Stomach smooth muscle (tissue), 2 donors: ENCODE results near the gene KLK14.

Experiments
- H3K27ac ChIP-seq: one replicate; pipeline ENCODE4 v1.7.0; 2013; ENCODE audit warnings: mild to moderate bottlenecking, low read length, inconsistent platforms
- H3K27me3 ChIP-seq, 2 donors: one replicate each; pipeline ENCODE4 v1.7.0; 2013; ENCODE audit warnings: low read length in 2 of 2; ENCODE audit not compliant: insufficient read depth in 2 of 2, control insufficient read depth in 1 of 2
- H3K36me3 ChIP-seq, 2 donors: one replicate each; pipeline ENCODE4 v1.7.0; 2013; ENCODE audit warnings: low read length in 2 of 2; ENCODE audit not compliant: control insufficient read depth in 2 of 2, insufficient read depth in 2 of 2
- H3K4me1 ChIP-seq: one replicate; pipeline ENCODE4 v1.7.0; 2013; ENCODE audit warnings: low read length; ENCODE audit not compliant: control insufficient read depth, insufficient read depth
- H3K4me3 ChIP-seq, 2 donors: one replicate each; pipeline ENCODE4 v1.7.0; 2013; ENCODE audit warnings: low read length in 2 of 2
- H3K9ac ChIP-seq, 2 donors: one replicate each; pipeline ENCODE4 v1.7.0; 2013; ENCODE audit warnings: low read length in 2 of 2, mild to moderate bottlenecking in 1 of 2
- H3K9me3 ChIP-seq, 2 donors: one replicate each; pipeline ENCODE4 v1.7.0; 2013; ENCODE audit warnings: low read length in 2 of 2; ENCODE audit not compliant: control insufficient read depth in 2 of 2
- donor health status: healthy.
- donor health status: Pancreatic carcinoma.

The KLK14 gene

DNA sequence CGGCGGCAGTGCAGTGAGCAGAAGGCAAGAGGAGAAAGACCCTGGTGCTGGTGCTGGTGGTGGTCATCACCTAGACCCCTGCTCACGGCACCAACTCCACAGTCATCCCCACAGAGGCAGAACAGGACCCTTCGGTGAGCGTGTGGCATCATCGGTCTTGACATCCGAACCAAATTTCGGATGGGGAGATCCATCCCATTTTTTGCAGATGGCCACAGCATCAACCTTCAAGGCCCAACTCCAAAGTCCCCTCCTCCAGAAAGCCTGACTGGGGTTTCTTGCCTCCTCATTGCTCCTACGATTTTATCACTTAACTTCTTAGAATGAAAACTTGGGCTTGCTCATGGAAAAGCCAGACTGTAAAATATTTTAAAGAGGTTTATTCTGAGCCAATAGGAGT lies 39.2 kb downstream of the KLK14 start:
- Histone ChIP-seq H3K9ac (no peak overlapping the region), H3K4me1 (no peaks in the 10 kb centered on the region), H3K4me3 (no peak overlapping the region), H3K9me3 (no peaks in the 10 kb centered on the region), H3K36me3 (no peaks in the 10 kb centered on the region), H3K27me3 (peaks cover 0 to 5% of the 10 kb centered on the region in 2 donors), H3K27ac (no peak overlapping the region)

GRCh38 chr19:51040151-51040550 lies 42.5 kb downstream of the KLK14 start:
- Histone ChIP-seq H3K4me3 (no peak overlapping the region), H3K9me3 (no peaks in the 10 kb centered on the region), H3K9ac (no peak overlapping the region), H3K4me1 (no peaks in the 10 kb centered on the region), H3K36me3 (no peaks in the 10 kb centered on the region), H3K27ac (no peak overlapping the region), H3K27me3 (no peaks in the 10 kb centered on the region)

GRCh38 chr19:51036519-51036918 lies 46.2 kb downstream of the KLK14 start:
- peaks cover 4% of the 10 kb centered on the region in 2 donors for H3K27me3 ChIP-seq
- no peaks in the 10 kb centered on the region for H3K4me1 ChIP-seq
- no peak overlapping the region for H3K27ac ChIP-seq

GRCh38 chr19:51034704-51035103 lies 48.0 kb downstream of the KLK14 start, which contains the start of gene KLK12:
Gene KLK12, minus strand, starts transcription at chr19:51035002. Its CDS starts 381 bp downstream, at chr19:51034621.
- Histone ChIP-seq H3K9ac (no peak within 1 kb of the TSS), H3K36me3 (no peaks in the 10 kb centered on the region), H3K4me1 (no peaks in the 10 kb centered on the region), H3K27ac (no peak within 1 kb of the TSS), H3K27me3 (peaks cover 4 to 8% of the 10 kb centered on the region in 2 donors), H3K9me3 (peaks cover 0 to under 1% of the 10 kb centered on the region in 2 donors), H3K4me3 (no peak within 1 kb of the TSS)

More at GRCh38 chr19:51036519-51036918, 46.2 kb downstream of the KLK14 start:
- no peaks in the 10 kb centered on the region for H3K9me3 ChIP-seq
- H3K36me3 ChIP-seq = no peaks in the 10 kb centered on the region
- no peak overlapping the region for H3K4me3 ChIP-seq
- no peak overlapping the region for H3K9ac ChIP-seq

DNA sequence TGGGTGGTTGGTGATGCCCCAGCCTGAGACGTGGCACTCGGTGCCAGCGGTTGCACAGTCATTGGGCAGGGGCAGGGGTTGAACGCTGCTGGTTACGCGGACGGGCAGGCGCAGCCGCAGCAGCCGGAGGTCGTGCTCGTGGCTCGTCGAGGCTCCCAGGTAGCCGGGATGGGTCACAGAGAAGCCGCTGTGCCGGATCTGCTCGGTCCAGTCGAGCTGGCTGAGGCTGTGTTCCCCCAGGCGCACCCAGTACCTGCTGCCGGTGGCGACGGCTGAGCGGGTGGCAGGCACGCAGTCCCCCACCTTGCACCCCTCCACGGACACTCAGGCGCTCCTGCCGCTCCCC lies 50.8 kb downstream of the KLK14 start:
- Histone ChIP-seq H3K9me3 (peaks cover 0 to 3% of the 10 kb centered on the region in 2 donors), H3K36me3 (no peaks in the 10 kb centered on the region), H3K4me1 (no peaks in the 10 kb centered on the region), H3K27ac (no peak overlapping the region), H3K27me3 (peaks cover 8 to 12% of the 10 kb centered on the region in 2 donors), H3K4me3 (no peak overlapping the region), H3K9ac (no peak overlapping the region)

- Histone ChIP-seq H3K27me3 (peaks cover 8 to 12% of the 10 kb centered on the region in 2 donors), H3K4me3 (no peak overlapping the region), H3K27ac (no peak overlapping the region), H3K4me1 (no peaks in the 10 kb centered on the region), H3K9me3 (peaks cover 0 to 3% of the 10 kb centered on the region in 2 donors), H3K9ac (no peak overlapping the region), H3K36me3 (no peaks in the 10 kb centered on the region)
These were observed 51.3 kb downstream of the KLK14 start for GRCh38 chr19:51031220-51031879.

- H3K9me3 ChIP-seq = peaks cover 0 to 3% of the 10 kb centered on the region in 2 donors
- no peaks in the 10 kb centered on the region for H3K36me3 ChIP-seq
- peaks cover 12 to 13% of the 10 kb centered on the region in 2 donors for H3K27me3 ChIP-seq
- no peak overlapping the region for H3K9ac ChIP-seq
- H3K27ac ChIP-seq = no peak overlapping the region
- H3K4me1 ChIP-seq = no peaks in the 10 kb centered on the region
- H3K4me3 ChIP-seq = no peak overlapping the region
These were observed 52.1 kb downstream of the KLK14 start for GRCh38 chr19:51030631-51031030.

GRCh38 chr19:51029718-51030117 lies 53.0 kb downstream of the KLK14 start:
- Histone ChIP-seq H3K36me3 (no peaks in the 10 kb centered on the region), H3K4me1 (no peaks in the 10 kb centered on the region), H3K4me3 (no peak overlapping the region), H3K9ac (no peak overlapping the region), H3K27me3 (peaks cover 13 to 16% of the 10 kb centered on the region in 2 donors), H3K9me3 (peaks cover 0 to 3% of the 10 kb centered on the region in 2 donors), H3K27ac (no peak overlapping the region)
